Umbilical cord (tissue), 2 donors: ENCODE results near the gene VPS11. TPM values are rescaled to one million over a fixed set of nuclear protein-coding genes. Genes with fewer than 3 reads are reported as not detected.
"Not testable (repeated sequence)": the region's sequence is repeated elsewhere in the genome, so short reads cannot be mapped to it uniquely, and the experiment has no call there.

Experiments
- DNase-seq: peaks from one replicate; pipeline ENCODE4 v3.0.0-alpha.2; 2015; ENCODE audit warnings: low spot score
- total RNA-seq: library from RNA; depleted of rRNA; stranded (reverse); fragments of >200 nt; gene quantifications from one replicate; pipeline ENCODE4 v1.2.3, GENCODE V29; 2014; ENCODE audit warnings: low replicate concordance; ENCODE audit not compliant: insufficient read depth

VPS11 gene
- total RNA-seq = 12.8 TPM

DNA sequence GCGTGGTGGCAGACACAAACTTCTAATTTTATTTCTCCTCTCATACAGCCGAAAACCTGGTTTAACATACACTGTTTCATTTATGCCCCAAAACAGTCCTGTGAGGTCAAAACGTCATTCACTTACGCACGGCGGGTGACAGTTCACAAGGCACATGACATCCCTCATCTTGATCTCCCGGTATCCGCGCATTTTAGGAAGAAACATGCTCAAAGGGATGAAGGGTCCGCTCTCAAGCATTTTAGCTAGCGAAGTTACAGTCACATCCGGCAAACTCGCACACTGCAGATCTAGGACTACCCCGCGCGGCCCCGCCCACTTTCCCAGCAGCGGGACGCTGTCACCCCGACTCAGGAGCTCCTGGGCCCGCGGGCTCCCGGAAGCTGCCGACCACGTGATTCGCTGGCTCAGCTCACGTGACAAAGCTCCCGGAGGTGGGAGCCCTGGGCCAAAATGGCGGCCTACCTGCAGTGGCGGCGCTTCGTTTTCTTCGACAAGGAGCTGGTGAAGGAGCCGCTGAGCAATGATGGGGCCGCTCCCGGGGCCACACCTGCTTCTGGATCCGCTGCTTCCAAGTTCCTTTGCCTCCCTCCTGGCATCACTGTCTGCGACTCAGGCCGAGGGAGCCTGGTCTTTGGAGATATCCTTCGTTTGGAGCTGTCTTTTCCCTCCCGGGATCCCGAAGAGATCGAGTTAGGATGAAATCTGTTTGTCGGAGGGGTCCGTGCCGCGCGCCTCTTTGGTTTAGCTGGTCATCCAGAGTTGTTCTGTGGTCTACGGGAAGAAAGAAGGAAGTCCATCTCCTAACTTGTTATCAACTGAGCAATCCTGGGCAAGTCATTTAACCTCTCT lies at the start of gene VPS11:
Gene VPS11, plus strand, starts transcription at position 448 of the 852 bp plus-strand sequence. Its CDS starts 6 bp downstream, at position 454.
- peak; percentile 98 for DNase-seq

DNA sequence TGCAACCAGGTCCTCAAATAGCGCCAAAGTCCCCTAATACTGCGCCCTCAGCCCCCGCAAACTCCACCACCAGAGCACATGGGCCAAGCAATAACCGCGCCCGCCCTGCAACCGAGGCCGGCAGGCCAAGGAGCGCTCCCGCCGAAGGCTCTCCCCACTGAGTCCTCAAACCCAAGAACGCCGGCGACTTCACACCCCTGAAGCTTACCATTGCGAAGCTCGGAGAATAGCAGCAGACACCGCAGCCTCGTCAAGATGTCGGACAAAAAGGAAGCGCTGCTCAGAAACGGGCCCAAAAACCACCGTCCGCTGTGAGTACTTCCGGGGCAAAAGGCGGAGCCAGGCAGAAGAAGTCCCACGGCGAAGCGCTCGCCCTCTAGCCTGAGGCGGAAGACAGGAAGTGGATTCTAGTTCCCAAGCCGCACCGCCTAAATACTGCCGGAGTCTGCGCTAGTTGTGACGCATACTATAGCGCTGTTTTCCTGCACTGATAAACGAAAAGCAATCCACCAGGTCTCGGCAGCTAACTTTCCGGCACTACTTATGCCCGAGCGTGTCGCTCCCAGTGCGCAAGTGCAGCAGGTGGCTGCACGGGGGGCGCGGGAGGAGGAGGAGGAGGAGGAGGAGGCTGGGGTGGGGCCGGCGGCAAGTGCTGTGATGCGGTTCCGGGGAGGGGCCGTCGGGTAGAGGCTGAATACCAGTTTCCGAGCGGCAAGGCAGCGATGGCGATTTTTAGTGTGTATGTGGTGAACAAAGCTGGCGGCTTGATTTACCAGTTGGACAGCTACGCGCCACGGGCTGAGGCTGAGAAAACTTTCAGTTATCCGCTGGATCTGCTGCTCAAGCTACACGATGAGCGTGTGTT lies 49.3 kb upstream of the VPS11 start, which contains the start of the genes RPS25 and TRAPPC4:
Gene RPS25, minus strand, starts transcription at position 270 of the 865 bp plus-strand sequence. Its CDS starts 59 bp downstream, at position 211.
Gene TRAPPC4, plus strand, starts transcription at position 693 of the 865 bp plus-strand sequence. Its CDS starts 30 bp downstream, at position 723.
- DNase-seq = peak; percentile 99

DNA sequence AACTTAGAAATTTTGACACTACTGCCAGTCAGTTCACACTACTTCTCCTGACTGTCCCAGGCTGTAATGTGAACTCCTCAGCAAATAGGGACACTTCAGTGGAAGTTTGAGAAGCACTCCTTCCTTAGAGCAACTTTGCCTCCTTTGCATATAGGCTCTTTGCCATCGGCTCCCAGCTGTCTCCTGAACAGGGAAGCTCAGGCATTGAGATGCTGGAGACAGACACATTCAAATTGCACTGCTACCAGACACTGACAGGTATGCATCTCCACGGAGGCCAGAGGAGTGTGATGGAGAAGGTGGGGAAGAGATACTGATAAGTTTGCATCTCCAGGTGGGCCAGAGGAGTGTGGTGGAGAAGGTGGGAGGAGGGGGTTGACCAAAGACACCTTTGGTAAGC lies 47.6 kb upstream of the VPS11 start:
- no peak for DNase-seq

DNA sequence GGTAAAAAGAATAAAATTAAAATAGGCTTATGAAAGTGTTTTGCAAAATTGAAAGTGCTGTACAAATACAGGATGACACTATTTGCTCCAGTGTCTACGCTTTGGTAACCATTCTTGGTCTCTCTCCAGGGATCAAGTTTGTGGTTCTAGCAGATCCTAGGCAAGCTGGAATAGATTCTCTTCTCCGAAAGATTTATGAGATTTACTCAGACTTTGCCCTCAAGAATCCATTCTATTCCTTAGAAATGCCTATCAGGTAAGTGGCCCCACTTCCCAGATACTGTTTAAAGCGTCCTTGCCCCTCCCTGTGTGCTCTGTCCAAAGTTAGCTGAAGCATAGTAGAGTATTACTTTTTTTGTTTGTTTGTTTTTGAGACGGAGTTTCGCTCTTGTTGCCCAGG lies 46.0 kb upstream of the VPS11 start:
- DNase-seq = no peak

DNA sequence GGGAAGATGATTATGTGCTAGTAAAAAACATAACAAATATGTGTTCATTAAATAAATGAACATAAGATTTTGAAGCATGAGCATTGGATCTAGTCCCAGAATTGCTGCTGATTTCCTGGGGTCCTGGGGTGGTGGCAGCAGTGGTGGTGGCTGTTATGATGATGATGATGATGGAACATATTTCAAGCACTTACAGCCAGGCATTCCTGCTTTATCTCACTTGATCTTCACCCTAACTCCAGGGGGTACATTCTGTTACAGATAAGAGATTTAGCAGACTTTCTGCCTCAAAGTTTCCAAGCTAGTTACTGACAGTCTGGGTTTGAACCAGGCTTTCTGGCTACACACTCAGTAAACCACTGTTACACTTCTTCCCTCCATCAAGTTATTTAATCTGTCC lies 43.9 kb upstream of the VPS11 start:
- no peak for DNase-seq

DNA sequence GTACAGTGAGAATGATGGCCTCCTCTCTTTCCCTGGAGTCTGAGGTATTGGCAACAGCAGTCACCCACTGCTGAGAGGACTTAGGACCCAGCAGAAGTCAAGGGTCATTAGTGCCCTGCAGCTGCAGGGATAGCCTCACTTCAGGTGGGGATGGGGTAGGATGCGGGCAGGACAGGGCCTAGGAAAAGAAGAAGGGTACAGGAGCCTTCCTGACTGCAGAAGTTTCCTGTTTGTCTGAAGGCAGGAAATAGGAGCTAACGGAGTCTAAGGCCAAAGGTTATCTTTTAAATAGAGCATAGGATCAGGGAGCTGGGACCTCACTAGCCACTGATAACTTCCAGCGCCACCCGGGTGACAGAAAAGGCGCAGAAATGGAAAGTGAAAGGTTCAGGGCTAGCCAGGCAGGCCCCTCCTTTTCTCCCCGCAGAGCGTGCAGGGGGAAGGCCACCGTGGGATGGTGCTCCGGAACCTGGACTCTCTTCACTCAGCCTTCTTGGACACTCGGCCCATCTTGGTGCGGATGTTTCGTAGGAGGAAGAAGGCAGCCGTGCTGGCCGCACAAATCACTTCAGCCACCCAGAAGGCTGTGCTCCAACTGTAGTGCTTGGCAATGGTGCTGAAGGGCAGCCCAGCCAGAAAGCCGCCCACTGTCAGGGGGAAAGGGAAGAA lies 43.1 kb upstream of the VPS11 start:
- DNase-seq = no peak

DNA sequence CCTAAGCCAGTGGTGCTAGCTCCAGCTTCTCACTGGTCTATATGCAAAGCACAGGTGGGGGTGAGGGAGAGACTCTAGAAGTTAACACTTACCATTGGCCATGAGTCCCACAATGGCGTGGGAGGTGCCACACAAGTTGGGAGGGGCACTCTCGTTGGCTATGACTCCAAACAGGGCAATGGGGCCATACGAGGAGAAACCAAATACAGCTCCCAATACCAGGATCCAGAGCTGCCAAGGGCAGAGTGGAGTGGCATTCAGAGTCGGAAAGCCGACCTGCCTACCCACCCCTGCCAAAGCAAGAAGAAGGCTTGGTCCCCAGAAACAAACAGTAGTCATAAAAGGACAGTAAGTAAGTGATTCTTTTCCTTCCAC lies 42.5 kb upstream of the VPS11 start:
- no peak for DNase-seq

DNA sequence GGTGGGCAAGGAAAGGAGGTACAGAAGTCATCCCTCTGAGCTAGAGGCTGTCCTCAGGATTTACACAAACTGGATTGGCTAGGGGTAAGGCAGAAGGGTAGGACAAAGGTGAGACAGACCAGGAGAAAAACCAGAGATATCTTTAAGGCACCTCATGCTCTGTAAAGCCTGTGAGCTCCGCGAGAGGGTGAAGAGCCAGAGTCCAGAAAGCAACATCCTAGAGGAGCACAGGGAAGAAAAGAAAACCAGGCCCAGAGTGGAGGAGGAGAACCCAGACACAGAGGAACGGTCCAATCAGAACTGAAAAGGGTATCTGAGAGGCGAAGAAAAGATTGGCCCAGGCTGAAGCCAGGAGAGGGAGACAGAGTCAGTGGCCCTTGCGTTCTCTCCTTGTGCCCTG lies 42.1 kb upstream of the VPS11 start:
- DNase-seq = no peak

DNA sequence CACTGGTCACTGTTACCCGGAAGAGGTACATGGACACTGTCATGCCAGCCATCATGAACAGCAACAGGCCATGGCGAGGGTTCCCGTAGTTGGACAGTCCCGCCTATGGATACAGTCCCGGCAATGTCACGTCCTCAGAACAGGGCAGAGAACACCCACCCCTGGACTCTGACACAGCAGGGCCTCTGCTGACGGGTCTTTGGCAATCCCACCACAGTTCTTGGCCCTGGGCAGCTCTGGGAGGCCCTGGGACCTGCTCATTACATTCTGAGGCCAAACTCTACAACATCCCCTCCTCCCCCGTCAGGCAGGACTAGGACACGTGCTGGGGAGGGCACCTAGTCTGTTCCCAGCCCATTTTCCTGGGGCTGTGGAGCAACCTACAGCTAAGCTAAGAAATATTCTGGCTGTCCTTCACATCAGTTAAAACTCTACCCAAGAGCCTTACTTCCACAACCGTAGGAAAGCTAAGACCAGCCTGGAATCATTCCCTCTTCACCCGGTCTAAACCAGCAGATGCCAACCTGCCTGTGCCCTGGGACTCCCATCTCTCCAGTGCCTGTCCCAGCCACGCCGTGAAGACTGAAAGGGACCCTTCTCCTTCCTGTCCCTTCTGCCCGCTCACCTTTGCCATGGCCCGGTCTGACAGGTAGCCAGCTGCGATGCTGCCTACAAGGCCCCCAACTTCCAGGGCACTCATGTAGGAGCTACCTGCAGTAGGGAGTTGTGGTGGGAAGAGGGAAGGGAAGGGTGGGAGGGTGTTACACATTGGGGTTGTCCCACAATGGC lies 41.4 kb upstream of the VPS11 start:
- DNase-seq = no peak

DNA sequence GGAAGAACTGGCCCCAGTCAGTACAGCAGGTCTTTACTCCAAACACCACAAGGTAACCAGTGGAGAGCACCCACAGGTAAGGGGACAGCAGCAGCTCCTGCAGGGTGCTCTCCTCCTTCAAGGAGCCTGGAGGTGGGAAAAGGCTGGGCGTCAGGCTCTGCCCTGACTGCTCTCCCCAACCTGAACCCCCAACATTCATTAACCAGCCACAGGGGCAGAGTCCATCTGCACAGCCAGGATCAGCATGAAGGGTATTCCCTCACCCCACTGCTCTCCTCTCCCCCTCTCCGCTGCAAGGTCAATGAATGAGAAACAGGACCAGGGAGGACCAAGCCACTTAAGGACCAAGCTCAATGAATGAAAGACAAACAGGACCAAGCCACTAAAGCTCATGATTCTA lies 40.6 kb upstream of the VPS11 start:
- no peak for DNase-seq

DNA sequence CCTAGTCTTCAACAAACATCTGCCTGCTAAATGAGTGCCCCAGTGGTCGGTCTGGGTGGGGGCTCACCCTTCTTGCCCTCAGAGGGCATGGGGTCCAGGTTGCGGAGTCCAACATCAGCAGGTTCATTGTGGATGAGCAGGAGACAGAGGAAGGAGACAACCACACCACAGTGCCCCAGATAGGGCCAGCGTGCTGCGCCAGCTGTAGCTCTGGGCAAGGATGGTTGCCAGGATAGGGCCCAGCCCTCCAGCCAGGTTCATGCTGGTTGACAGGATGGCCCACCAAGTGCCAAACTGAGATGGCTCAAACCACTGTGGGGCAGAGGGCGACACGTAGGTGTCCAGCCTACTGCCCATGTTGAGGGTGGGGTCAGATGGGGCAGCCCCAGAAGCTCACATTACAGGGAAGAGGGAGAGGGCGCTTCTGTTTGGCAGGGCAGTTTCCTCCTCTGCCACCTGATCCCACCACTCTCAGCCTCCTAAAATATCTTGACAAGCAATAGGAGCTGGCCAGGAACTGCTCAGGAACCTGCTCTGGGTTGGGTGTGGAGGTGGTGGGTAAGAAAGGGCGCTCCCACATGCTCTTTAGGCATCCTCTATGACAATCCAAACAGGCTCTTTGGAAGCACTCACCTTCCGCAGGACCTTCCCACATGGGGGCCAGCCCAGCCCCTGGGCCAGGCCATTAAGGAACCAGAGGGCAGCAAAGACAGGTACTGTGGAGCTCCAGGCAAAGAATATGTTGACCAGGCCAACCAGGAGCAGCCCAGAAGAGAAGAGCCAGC lies 39.9 kb upstream of the VPS11 start:
- DNase-seq = no peak

DNA sequence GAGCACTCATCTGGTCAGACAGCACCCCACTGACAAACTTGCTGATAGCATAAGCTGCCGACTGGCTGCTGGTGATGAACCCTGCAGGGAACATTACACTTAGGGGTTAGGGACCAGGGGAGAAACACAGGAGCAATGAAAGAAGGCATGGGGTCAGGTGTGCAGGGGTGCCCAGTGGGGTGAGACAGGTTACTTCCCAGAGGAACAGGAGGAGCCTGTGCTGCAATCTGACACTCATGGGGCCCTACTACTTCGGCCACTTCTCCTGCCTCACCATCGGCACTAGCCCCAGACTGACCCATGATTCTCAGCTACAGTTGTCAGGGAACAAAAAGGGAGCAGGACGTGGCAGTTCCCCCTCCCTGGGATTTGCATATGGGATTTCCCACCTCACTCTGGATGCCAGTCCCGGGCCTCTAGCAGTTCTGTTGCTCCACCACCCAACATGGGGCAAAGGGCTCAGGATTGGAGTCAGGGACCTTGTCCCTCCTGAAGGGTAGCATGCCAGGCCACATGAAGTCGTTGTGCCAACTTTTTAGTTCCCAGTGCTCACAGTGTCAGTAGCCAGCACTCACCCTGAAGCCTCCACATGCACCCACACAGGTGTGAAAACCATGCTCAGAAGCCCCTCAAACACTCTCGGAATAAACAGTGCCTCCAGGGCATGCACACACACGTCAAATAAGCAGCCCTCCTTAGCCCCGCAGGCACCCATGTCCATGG lies 39.1 kb upstream of the VPS11 start:
- DNase-seq = no peak

DNA sequence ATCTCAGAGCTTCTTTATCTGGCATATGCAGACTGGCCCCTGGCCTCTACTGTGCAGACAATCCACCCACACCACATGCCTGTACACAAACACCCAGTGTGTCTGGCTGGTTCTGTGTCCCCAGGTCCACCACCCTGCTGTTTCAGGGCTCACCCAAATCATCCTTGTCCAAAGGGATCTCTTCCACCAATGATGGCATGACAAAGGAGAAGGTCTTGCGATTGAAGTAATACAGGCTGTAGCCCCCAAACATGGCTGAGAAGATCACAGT lies 38.6 kb upstream of the VPS11 start:
- DNase-seq = no peak

DNA sequence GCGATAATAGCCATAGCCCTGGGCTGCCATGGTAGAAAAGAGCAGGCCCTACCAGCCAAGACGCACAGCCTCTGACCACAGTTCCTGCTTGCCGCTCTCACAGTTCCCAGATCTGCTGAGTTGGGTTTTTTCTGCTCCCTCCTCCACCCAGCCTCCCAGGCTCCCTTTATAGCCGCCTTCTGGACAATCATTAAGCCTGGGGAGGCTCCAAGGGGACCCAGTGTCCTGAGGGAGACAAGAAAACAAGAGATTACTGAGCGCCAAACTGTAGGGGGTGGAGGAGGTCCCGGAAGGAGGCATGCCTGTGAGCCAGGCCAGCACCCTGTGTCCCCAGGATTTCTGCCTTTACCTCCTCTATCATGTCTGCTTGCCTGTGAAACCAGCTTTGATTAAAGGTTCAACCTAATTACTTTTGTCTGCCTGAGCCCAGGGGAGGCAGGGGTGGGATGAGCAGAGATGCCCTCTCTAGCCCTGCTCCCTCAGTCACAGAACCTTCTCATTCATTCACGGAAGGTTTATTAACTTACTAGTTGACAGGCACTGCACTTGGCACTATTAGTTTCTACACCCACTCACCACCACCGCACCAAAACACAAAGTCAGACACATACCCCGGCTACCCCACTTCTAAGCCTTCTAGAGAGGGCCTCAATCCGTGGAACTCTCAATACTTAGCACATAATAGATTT lies 38.1 kb upstream of the VPS11 start:
- peak; percentile 45 for DNase-seq

DNA sequence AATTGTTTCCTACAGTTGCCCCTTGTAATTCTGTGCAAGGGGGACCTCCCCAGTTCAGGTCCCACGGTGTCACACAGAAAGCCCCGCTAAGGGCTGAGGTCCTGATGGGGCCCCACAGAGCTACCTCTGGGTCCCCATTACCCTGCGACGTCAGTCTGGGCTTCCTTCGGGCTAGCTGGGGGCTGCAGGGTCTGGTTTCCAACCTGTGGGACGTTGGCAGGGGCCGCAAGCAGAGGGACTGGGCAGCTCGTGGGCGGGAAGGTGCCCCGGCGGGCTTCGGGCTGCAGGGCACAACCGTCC lies 37.6 kb upstream of the VPS11 start:
- DNase-seq = no peak

DNA sequence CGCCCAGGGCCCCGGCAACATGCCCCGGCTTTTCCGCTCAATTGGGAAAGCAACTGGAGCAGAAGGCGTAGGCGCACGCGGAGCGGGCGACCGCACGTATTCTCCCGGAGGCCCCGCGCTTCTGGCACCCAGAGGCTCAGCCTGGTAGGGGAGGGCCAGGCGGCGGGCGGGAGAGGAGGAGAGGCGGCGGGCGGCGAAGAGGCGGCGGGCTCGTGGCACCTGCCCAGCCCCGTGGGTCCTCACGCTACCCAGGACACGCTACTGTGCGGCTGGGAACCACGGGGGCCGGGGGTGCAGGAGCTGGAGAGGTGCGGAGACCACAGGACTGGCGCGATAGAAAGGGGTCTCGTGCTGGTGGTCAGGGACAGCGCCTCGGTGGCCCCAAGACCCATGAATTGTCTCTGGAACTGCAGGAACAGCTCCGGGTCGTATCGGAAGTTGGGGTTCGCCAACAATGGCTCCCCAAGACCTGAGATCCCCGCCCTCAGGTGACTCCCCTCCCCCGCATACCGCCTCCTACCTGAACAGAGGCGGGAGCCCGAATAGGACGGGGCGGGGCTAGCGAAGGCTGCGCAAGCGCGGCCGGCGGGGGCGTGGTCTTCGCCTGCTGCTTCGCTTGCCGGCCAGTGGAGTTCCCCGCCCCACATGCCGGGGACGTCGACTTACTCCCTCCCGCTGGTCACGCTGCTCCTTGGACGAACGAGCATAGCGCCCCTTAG lies 37.1 kb upstream of the VPS11 start, which contains the start of gene SLC37A4:
Gene SLC37A4, minus strand, starts transcription at position 549 of the 719 bp plus-strand sequence.
- DNase-seq = peak; percentile 98

DNA sequence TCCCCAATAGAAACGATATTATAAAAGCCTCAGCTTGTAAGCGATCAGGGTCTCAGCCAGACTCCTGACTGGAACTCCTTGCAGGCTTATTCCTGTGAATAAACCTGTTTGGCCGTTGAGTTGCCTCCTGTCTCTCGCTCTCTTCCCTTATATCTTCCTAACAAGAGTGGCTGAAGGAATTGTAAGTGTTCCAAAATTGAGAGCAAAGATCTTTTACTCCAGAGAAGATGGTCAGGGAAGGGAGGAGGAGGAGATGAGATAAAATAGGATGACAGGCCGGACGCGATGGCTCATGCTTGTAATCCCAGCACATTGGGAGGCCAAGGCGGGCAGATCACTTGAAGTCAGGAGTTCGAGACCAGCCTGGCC lies 35.7 kb upstream of the VPS11 start:
- DNase-seq = no peak

DNA sequence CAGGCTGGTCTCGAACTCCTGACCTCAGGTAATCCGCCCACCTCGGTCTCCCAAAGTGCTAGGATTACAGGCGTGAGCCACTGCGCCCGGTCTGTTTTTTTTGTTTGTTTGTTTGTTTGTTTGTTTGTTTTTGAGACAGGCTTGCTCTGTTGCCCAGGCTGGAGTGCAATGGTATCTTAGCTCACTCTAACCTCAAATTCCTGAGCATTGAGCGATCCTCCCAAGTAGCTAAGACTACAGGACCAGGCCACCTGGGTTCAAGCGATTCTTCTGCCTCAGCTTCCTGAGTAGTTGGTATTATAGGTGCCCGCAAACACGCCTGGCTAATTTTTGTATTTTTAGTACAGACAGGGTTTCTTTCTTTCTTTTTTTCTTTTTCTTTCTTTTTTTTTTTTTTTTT lies 34.2 kb upstream of the VPS11 start:
- not testable (repeated sequence) for DNase-seq

DNA sequence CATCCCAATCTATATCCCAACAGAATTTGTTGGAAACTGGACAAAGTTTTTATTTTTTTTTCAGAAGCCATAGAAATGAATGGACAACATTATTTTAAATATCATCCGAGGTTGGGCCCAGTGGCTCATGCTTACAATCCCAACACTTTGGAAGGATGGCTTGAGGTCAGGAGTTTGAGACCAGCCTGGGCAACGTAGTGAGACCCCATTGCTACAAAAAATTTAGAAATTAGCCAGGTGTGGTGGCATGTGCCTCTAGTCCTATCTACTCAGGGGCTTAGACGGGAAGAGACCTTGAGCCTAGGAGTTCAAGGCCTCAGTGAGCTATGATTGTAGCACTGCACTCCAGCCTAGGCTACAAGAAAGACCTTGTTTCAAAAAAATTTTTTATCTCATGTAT lies 32.8 kb upstream of the VPS11 start:
- no peak for DNase-seq
